HG03354 (cell line): ENCODE measurements around the gene ALDH1L2.
A peak's percentile ranks its signal among the peaks of the same experiment; 100 is the strongest.

Source experiments
- ATAC-seq: cut with Tn5 transposase; IDR thresholded peaks from one replicate; pipeline ENCODE4 v1.9.1; 2021; ENCODE audit warnings: mild to moderate bottlenecking; ENCODE audit not compliant: unreplicated experiment, poor library complexity, severe bottlenecking

The ALDH1L2 gene

GRCh38 chr12:105041186-105041585 lies 43.1 kb downstream of the ALDH1L2 start:
- ATAC-seq, result no peak

GRCh38 chr12:105040476-105040875 lies 43.8 kb downstream of the ALDH1L2 start:
- ATAC-seq, result no peak

- no peak for ATAC-seq
These were observed 47.2 kb downstream of the ALDH1L2 start for GRCh38 chr12:105036937-105037649.

GRCh38 chr12:105033851-105034250 lies 50.4 kb downstream of the ALDH1L2 start:
- ATAC-seq, result no peak

GRCh38 chr12:105032703-105033357 lies 51.4 kb downstream of the ALDH1L2 start:
- ATAC-seq, result no peak

- peak; percentile 94 for ATAC-seq
These were observed 53.1 kb downstream of the ALDH1L2 start for GRCh38 chr12:105030820-105031807.

GRCh38 chr12:105026411-105026810 lies 57.8 kb downstream of the ALDH1L2 start:
- no peak for ATAC-seq

- no peak for ATAC-seq
These were observed 58.4 kb downstream of the ALDH1L2 start for GRCh38 chr12:105025890-105026289.

GRCh38 chr12:105024928-105025327 lies 59.3 kb downstream of the ALDH1L2 start:
- no peak for ATAC-seq

GRCh38 chr12:105020241-105020962 lies 63.9 kb downstream of the ALDH1L2 start:
- no peak for ATAC-seq

GRCh38 chr12:105018776-105019175 lies 65.5 kb downstream of the ALDH1L2 start:
- no peak for ATAC-seq

- ATAC-seq, result no peak
These were observed 66.2 kb downstream of the ALDH1L2 start for GRCh38 chr12:105018012-105018411.

- no peak for ATAC-seq
These were observed 68.7 kb downstream of the ALDH1L2 start for GRCh38 chr12:105015543-105015942.

GRCh38 chr12:105014603-105015002 lies 69.7 kb downstream of the ALDH1L2 start:
- ATAC-seq, result no peak

- no peak for ATAC-seq
These were observed 70.4 kb downstream of the ALDH1L2 start for GRCh38 chr12:105013892-105014291.

- no peak for ATAC-seq
These were observed 82.8 kb downstream of the ALDH1L2 start for GRCh38 chr12:105001476-105001875.

- no peak for ATAC-seq
These were observed 84.9 kb downstream of the ALDH1L2 start for GRCh38 chr12:104999347-104999685.

GRCh38 chr12:104998423-104999346 lies 85.6 kb downstream of the ALDH1L2 start:
- no peak for ATAC-seq

- no peak for ATAC-seq
These were observed 86.7 kb downstream of the ALDH1L2 start for GRCh38 chr12:104997541-104997940.
